ENCODE measurements around the gene PACRG.

DNA sequence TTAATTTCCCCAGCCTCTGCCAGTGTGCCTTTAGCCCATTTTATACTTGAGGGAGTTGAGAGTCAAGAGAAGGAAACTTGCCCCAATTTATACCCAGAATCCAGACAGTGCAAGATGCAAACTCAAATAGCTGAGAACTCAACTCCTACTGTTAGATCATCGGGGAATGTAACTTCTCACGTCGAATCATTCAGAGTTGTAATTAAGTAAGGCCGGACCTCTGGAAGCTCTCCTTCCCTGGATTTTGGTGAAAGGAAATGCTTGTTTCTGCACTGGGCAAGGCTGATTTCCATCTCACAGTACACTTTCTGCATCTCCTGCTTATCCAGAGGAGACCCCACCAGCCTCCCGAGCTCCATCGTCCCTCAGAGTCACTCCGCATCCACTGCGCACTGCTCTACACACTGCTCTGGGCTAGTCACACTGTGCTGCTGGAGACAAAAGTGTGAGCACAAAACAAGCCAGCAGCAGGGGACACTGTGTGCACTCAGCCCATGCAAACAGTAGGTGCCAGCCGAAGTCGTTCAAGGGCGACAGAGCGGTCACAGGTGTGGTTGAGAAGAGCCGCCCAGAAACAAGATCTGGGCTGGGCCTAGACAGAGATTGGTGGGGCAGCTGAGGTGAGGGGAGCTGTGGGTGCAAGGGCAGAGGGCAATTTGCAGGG lies 536.4 kb downstream of the PACRG start:
- TF ChIP-seq, protein P1, sequence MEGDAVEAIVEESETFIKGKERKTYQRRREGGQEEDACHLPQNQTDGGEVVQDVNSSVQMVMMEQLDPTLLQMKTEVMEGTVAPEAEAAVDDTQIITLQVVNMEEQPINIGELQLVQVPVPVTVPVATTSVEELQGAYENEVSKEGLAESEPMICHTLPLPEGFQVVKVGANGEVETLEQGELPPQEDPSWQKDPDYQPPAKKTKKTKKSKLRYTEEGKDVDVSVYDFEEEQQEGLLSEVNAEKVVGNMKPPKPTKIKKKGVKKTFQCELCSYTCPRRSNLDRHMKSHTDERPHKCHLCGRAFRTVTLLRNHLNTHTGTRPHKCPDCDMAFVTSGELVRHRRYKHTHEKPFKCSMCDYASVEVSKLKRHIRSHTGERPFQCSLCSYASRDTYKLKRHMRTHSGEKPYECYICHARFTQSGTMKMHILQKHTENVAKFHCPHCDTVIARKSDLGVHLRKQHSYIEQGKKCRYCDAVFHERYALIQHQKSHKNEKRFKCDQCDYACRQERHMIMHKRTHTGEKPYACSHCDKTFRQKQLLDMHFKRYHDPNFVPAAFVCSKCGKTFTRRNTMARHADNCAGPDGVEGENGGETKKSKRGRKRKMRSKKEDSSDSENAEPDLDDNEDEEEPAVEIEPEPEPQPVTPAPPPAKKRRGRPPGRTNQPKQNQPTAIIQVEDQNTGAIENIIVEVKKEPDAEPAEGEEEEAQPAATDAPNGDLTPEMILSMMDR (IDR thresholded peaks at IDR 0.05; ENCODE audit: extremely low read depth in 1 of 2, insufficient read depth in 1 of 2, low read depth in 1 of 2, low read length in 2 of 2), result no peak
- TF ChIP-seq POLR2A (IDR thresholded peaks at IDR 0.05; ENCODE audit: low read depth, low read length) (no peak), EZH2 (IDR thresholded peaks at IDR 0.05; ENCODE audit: borderline replicate concordance, low read depth, low read length, severe bottlenecking) (no peak), JUN (IDR thresholded peaks at IDR 0.05; ENCODE audit: borderline replicate concordance, insufficient read depth, insufficient read length, low read depth) (no peak), POLR2AphosphoS5 (IDR thresholded peaks at IDR 0.05; ENCODE audit: insufficient read depth, low read depth, low read length) (no peak), MYC (IDR thresholded peaks at IDR 0.05; ENCODE audit: low read depth, low read length) (no peak)
- TF ChIP-seq, protein P2, sequence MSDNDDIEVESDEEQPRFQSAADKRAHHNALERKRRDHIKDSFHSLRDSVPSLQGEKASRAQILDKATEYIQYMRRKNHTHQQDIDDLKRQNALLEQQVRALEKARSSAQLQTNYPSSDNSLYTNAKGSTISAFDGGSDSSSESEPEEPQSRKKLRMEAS (IDR thresholded peaks at IDR 0.05; ENCODE audit: insufficient read depth, insufficient read length), result no peak
